ENCODE measurements around the gene PHF21B. TPM values are rescaled to one million over a fixed set of nuclear protein-coding genes. Genes with fewer than 3 reads are reported as not detected.

PHF21B gene
- polyA plus RNA-seq, 4 donors: 0.09 to 0.16 TPM; not detected in 2

GRCh38 chr22:44848296-44848741, 161.5 kb downstream of the PHF21B start:
- no peak for FAIRE-seq
- Histone ChIP-seq H3K4me1 (ENCODE audit: control insufficient read depth in 3 of 3, insufficient read depth in 2 of 3, low read depth in 1 of 3, low read length in 2 of 3) (no peaks in the 10 kb centered on the region), H3K27me3 (ENCODE audit: control insufficient read depth in 3 of 3, insufficient read depth in 3 of 3, low read length in 3 of 3) (no peaks in the 10 kb centered on the region), H3K4me3 (ENCODE audit: low read depth in 1 of 3, low read length in 3 of 3) (no peak overlapping the region), H3K36me3 (ENCODE audit: control insufficient read depth in 3 of 3, insufficient read depth in 2 of 3, low read depth in 1 of 3, low read length in 3 of 3) (peaks cover 0 to 7% (median 0%) of the 10 kb centered on the region in 3 donors), H3K9me3 (ENCODE audit: control insufficient read depth in 2 of 2, insufficient read depth in 1 of 2, low read depth in 1 of 2, low read length in 1 of 2) (peaks cover 0 to 10% of the 10 kb centered on the region in 2 donors), H3K27ac (ENCODE audit: low read depth in 1 of 3, low read length in 2 of 3) (no peak overlapping the region)
- no peak for DNase-seq
- 88 to 95% (median 89%) methylated on average over 14 of the region's 14 CpGs for WGBS, 3 donors

- Histone ChIP-seq H3K9me3 (ENCODE audit: control insufficient read depth in 2 of 2, insufficient read depth in 1 of 2, low read depth in 1 of 2, low read length in 1 of 2) (peaks cover 0 to 10% of the 10 kb centered on the region in 2 donors), H3K4me3 (ENCODE audit: low read depth in 1 of 3, low read length in 3 of 3) (no peak overlapping the region), H3K4me1 (ENCODE audit: control insufficient read depth in 3 of 3, insufficient read depth in 2 of 3, low read depth in 1 of 3, low read length in 2 of 3) (no peaks in the 10 kb centered on the region), H3K27me3 (ENCODE audit: control insufficient read depth in 3 of 3, insufficient read depth in 3 of 3, low read length in 3 of 3) (no peaks in the 10 kb centered on the region), H3K27ac (ENCODE audit: low read depth in 1 of 3, low read length in 2 of 3) (no peak overlapping the region), H3K36me3 (ENCODE audit: control insufficient read depth in 3 of 3, insufficient read depth in 2 of 3, low read depth in 1 of 3, low read length in 3 of 3) (peaks cover 0 to 7% (median 0%) of the 10 kb centered on the region in 3 donors)
- 92 to 95% (median 94%) methylated on average over 15 to 18 of the region's 18 CpGs for WGBS, 3 donors
- DNase-seq (no peak), FAIRE-seq (no peak)
These were observed 161.9 kb downstream of the PHF21B start for GRCh38 chr22:44847892-44848291.

GRCh38 chr22:44847380-44847779, 162.4 kb downstream of the PHF21B start:
- H3K4me1 ChIP-seq (ENCODE audit: control insufficient read depth in 3 of 3, insufficient read depth in 2 of 3, low read depth in 1 of 3, low read length in 2 of 3): no peaks in the 10 kb centered on the region
- H3K27ac ChIP-seq (ENCODE audit: low read depth in 1 of 3, low read length in 2 of 3): no peak overlapping the region
- WGBS, 3 donors: 79 to 91% (median 85%) methylated on average over 4 of the region's 4 CpGs
- peaks cover 0 to 10% of the 10 kb centered on the region in 2 donors for H3K9me3 ChIP-seq (ENCODE audit: control insufficient read depth in 2 of 2, insufficient read depth in 1 of 2, low read depth in 1 of 2, low read length in 1 of 2)
- FAIRE-seq (no peak), DNase-seq (no peak)
- peaks cover 0 to 7% (median 0%) of the 10 kb centered on the region in 3 donors for H3K36me3 ChIP-seq (ENCODE audit: control insufficient read depth in 3 of 3, insufficient read depth in 2 of 3, low read depth in 1 of 3, low read length in 3 of 3)
- H3K4me3 ChIP-seq (ENCODE audit: low read depth in 1 of 3, low read length in 3 of 3): no peak overlapping the region
- H3K27me3 ChIP-seq (ENCODE audit: control insufficient read depth in 3 of 3, insufficient read depth in 3 of 3, low read length in 3 of 3): no peaks in the 10 kb centered on the region

GRCh38 chr22:44846726-44847275, 163.0 kb downstream of the PHF21B start:
- Histone ChIP-seq H3K9me3 (ENCODE audit: control insufficient read depth in 2 of 2, insufficient read depth in 1 of 2, low read depth in 1 of 2, low read length in 1 of 2) (peaks cover 0 to 10% of the 10 kb centered on the region in 2 donors), H3K27me3 (ENCODE audit: control insufficient read depth in 3 of 3, insufficient read depth in 3 of 3, low read length in 3 of 3) (no peaks in the 10 kb centered on the region), H3K36me3 (ENCODE audit: control insufficient read depth in 3 of 3, insufficient read depth in 2 of 3, low read depth in 1 of 3, low read length in 3 of 3) (peaks cover 0 to 7% (median 0%) of the 10 kb centered on the region in 3 donors), H3K27ac (ENCODE audit: low read depth in 1 of 3, low read length in 2 of 3) (no peak overlapping the region), H3K4me3 (ENCODE audit: low read depth in 1 of 3, low read length in 3 of 3) (no peak overlapping the region), H3K4me1 (ENCODE audit: control insufficient read depth in 3 of 3, insufficient read depth in 2 of 3, low read depth in 1 of 3, low read length in 2 of 3) (no peaks in the 10 kb centered on the region)
- FAIRE-seq (no peak), DNase-seq (no peak)
- WGBS, 3 donors: 86 to 91% (median 86%) methylated on average over 15 to 16 of the region's 16 CpGs

- no peak for FAIRE-seq
- 86 to 89% (median 87%) methylated on average over 24 to 25 of the region's 25 CpGs for WGBS, 3 donors
These were observed 163.7 kb downstream of the PHF21B start for GRCh38 chr22:44845796-44846720.

GRCh38 chr22:44845191-44845590, 164.6 kb downstream of the PHF21B start:
- no peak for FAIRE-seq
- 92 to 95% (median 94%) methylated on average over 8 of the region's 8 CpGs for WGBS, 3 donors

More at GRCh38 chr22:44845796-44846720, 163.7 kb downstream of the PHF21B start:
- H3K4me3 ChIP-seq (ENCODE audit: low read depth in 1 of 3, low read length in 3 of 3): no peak overlapping the region
- H3K27ac ChIP-seq (ENCODE audit: low read depth in 1 of 3, low read length in 2 of 3): no peak overlapping the region
- H3K36me3 ChIP-seq (ENCODE audit: control insufficient read depth in 3 of 3, insufficient read depth in 2 of 3, low read depth in 1 of 3, low read length in 3 of 3): peaks cover 0 to 10% (median 0%) of the 10 kb centered on the region in 3 donors
- peaks cover 0 to 10% of the 10 kb centered on the region in 2 donors for H3K9me3 ChIP-seq (ENCODE audit: control insufficient read depth in 2 of 2, insufficient read depth in 1 of 2, low read depth in 1 of 2, low read length in 1 of 2)
- no peaks in the 10 kb centered on the region for H3K4me1 ChIP-seq (ENCODE audit: control insufficient read depth in 3 of 3, insufficient read depth in 2 of 3, low read depth in 1 of 3, low read length in 2 of 3)
- no peak for DNase-seq
- H3K27me3 ChIP-seq (ENCODE audit: control insufficient read depth in 3 of 3, insufficient read depth in 3 of 3, low read length in 3 of 3): no peaks in the 10 kb centered on the region

GRCh38 chr22:44842417-44842816, 167.4 kb downstream of the PHF21B start:
- 74 to 83% (median 77%) methylated on average over 7 of the region's 7 CpGs for WGBS, 3 donors
- FAIRE-seq (no peak), DNase-seq (no peak)
- no peak overlapping the region for H3K27ac ChIP-seq (ENCODE audit: low read depth in 1 of 3, low read length in 2 of 3)
- peaks cover 0 to 10% of the 10 kb centered on the region in 2 donors for H3K9me3 ChIP-seq (ENCODE audit: control insufficient read depth in 2 of 2, insufficient read depth in 1 of 2, low read depth in 1 of 2, low read length in 1 of 2)
- H3K27me3 ChIP-seq (ENCODE audit: control insufficient read depth in 3 of 3, insufficient read depth in 3 of 3, low read length in 3 of 3): no peaks in the 10 kb centered on the region
- H3K4me1 ChIP-seq (ENCODE audit: control insufficient read depth in 3 of 3, insufficient read depth in 2 of 3, low read depth in 1 of 3, low read length in 2 of 3): no peaks in the 10 kb centered on the region
- no peak overlapping the region for H3K4me3 ChIP-seq (ENCODE audit: low read depth in 1 of 3, low read length in 3 of 3)
- H3K36me3 ChIP-seq (ENCODE audit: control insufficient read depth in 3 of 3, insufficient read depth in 2 of 3, low read depth in 1 of 3, low read length in 3 of 3): peaks cover 0 to 16% (median 0%) of the 10 kb centered on the region in 3 donors

More at GRCh38 chr22:44845191-44845590, 164.6 kb downstream of the PHF21B start:
- H3K9me3 ChIP-seq (ENCODE audit: control insufficient read depth in 2 of 2, insufficient read depth in 1 of 2, low read depth in 1 of 2, low read length in 1 of 2): peaks cover 0 to 10% of the 10 kb centered on the region in 2 donors
- H3K4me3 ChIP-seq (ENCODE audit: low read depth in 1 of 3, low read length in 3 of 3): no peak overlapping the region
- H3K27me3 ChIP-seq (ENCODE audit: control insufficient read depth in 3 of 3, insufficient read depth in 3 of 3, low read length in 3 of 3): no peaks in the 10 kb centered on the region
- no peak for DNase-seq
- no peak overlapping the region for H3K27ac ChIP-seq (ENCODE audit: low read depth in 1 of 3, low read length in 2 of 3)
- H3K4me1 ChIP-seq (ENCODE audit: control insufficient read depth in 3 of 3, insufficient read depth in 2 of 3, low read depth in 1 of 3, low read length in 2 of 3): no peaks in the 10 kb centered on the region
- peaks cover 0 to 12% (median 0%) of the 10 kb centered on the region in 3 donors for H3K36me3 ChIP-seq (ENCODE audit: control insufficient read depth in 3 of 3, insufficient read depth in 2 of 3, low read depth in 1 of 3, low read length in 3 of 3)

- no peaks in the 10 kb centered on the region for H3K27me3 ChIP-seq (ENCODE audit: control insufficient read depth in 3 of 3, insufficient read depth in 3 of 3, low read length in 3 of 3)
- WGBS, 3 donors: 79 to 90% (median 79%) methylated on average over 30 of the region's 30 CpGs
- H3K27ac ChIP-seq (ENCODE audit: low read depth in 1 of 3, low read length in 2 of 3): no peak overlapping the region
- peaks cover 0 to 19% (median 0%) of the 10 kb centered on the region in 3 donors for H3K36me3 ChIP-seq (ENCODE audit: control insufficient read depth in 3 of 3, insufficient read depth in 2 of 3, low read depth in 1 of 3, low read length in 3 of 3)
- FAIRE-seq: no peak
- no peaks in the 10 kb centered on the region for H3K4me1 ChIP-seq (ENCODE audit: control insufficient read depth in 3 of 3, insufficient read depth in 2 of 3, low read depth in 1 of 3, low read length in 2 of 3)
- H3K9me3 ChIP-seq (ENCODE audit: control insufficient read depth in 2 of 2, insufficient read depth in 1 of 2, low read depth in 1 of 2, low read length in 1 of 2): peaks cover 0 to 10% of the 10 kb centered on the region in 2 donors
- no peak overlapping the region for H3K4me3 ChIP-seq (ENCODE audit: low read depth in 1 of 3, low read length in 3 of 3)
- no peak for DNase-seq
These were observed 169.0 kb downstream of the PHF21B start for GRCh38 chr22:44840611-44841322.

Measured in small intestine (tissue), 7 donors.